Keratinocyte (primary cell): ENCODE measurements around the gene TDRD9.

ENCODE experiments used
- EZH2 ChIP-seq: IDR thresholded peaks from one replicate; pipeline ENCODE4 v1.6.1; 2012; ENCODE audit warnings: inconsistent platforms, mild to moderate bottlenecking, low read length, moderate library complexity
- TF ChIP-seq, protein P1 (sequence below), 3 experiments: IDR thresholded peaks in 1 of 3; conservative IDR thresholded peaks in 1 of 3; optimal IDR thresholded peaks in 1 of 3; 2 replicates in 2 of 3; 3 replicates in 1 of 3; pipeline versions ENCODE3 to v1.5.1; 2011; ENCODE audit warnings: low read length in 3 of 3, mild to moderate bottlenecking in 3 of 3, moderate library complexity in 2 of 3, control low read depth in 1 of 3, inconsistent platforms in 1 of 3; ENCODE audit not compliant: insufficient read depth in 2 of 3; ENCODE audit errors: extremely low read depth in 1 of 3

- TF ChIP-seq, protein P1, sequence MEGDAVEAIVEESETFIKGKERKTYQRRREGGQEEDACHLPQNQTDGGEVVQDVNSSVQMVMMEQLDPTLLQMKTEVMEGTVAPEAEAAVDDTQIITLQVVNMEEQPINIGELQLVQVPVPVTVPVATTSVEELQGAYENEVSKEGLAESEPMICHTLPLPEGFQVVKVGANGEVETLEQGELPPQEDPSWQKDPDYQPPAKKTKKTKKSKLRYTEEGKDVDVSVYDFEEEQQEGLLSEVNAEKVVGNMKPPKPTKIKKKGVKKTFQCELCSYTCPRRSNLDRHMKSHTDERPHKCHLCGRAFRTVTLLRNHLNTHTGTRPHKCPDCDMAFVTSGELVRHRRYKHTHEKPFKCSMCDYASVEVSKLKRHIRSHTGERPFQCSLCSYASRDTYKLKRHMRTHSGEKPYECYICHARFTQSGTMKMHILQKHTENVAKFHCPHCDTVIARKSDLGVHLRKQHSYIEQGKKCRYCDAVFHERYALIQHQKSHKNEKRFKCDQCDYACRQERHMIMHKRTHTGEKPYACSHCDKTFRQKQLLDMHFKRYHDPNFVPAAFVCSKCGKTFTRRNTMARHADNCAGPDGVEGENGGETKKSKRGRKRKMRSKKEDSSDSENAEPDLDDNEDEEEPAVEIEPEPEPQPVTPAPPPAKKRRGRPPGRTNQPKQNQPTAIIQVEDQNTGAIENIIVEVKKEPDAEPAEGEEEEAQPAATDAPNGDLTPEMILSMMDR (optimal IDR thresholded peaks at IDR 0.05 in 1 of 3, IDR thresholded peaks at IDR 0.05 in 1 of 3, conservative IDR thresholded peaks at IDR 0.05 in 1 of 3; ENCODE audit: extremely low read depth in 1 of 3, insufficient read depth in 2 of 3, low read length in 3 of 3): no peak
- TF ChIP-seq EZH2: no peak
Measured at GRCh38 chr14:104003616-104004015, 75.4 kb downstream of the TDRD9 start.
